Brain microvascular endothelial cell (primary cell): ENCODE measurements around the gene NBAS.

Experiments
- DNase-seq: peaks from one replicate; pipeline ENCODE4 v3.0.0-alpha.2; 2020
- H3K27ac ChIP-seq: fragments of 250-450 bp; sonication (Bioruptor Pico); 2 replicates; pipeline ENCODE4 v1.5.1; 2020; ENCODE audit warnings: mild to moderate bottlenecking, moderate library complexity
- H3K27me3 ChIP-seq: fragments of 250-450 bp; sonication (Bioruptor Pico); replicated peaks from 2 replicates; pipeline ENCODE4 v1.5.1; 2020; ENCODE audit warnings: mild to moderate bottlenecking
- H3K36me3 ChIP-seq: fragments of 250-450 bp; sonication (Bioruptor Pico); replicated peaks from 2 replicates; pipeline ENCODE4 v1.5.1; 2020; ENCODE audit warnings: mild to moderate bottlenecking
- H3K4me3 ChIP-seq: 2 replicates; pipeline ENCODE4 v1.5.1; 2011; ENCODE audit warnings: low read depth, mild to moderate bottlenecking, control low read depth, low read length, moderate library complexity
- in situ Hi-C: cut with HindIII; loops from 2 replicates; pipeline ENCODE4 v1.10.0; 2017; ENCODE audit warnings: low sequenced_read_pairs, low pct_ligation_motif_present
- TF ChIP-seq, protein P1 (sequence below): IDR thresholded peaks from 2 replicates; pipeline ENCODE4 v1.5.1; 2011; ENCODE audit warnings: low read depth, mild to moderate bottlenecking, moderate library complexity, low read length, control low read depth, inconsistent platforms; ENCODE audit errors: missing control alignments

Gene NBAS

DNA sequence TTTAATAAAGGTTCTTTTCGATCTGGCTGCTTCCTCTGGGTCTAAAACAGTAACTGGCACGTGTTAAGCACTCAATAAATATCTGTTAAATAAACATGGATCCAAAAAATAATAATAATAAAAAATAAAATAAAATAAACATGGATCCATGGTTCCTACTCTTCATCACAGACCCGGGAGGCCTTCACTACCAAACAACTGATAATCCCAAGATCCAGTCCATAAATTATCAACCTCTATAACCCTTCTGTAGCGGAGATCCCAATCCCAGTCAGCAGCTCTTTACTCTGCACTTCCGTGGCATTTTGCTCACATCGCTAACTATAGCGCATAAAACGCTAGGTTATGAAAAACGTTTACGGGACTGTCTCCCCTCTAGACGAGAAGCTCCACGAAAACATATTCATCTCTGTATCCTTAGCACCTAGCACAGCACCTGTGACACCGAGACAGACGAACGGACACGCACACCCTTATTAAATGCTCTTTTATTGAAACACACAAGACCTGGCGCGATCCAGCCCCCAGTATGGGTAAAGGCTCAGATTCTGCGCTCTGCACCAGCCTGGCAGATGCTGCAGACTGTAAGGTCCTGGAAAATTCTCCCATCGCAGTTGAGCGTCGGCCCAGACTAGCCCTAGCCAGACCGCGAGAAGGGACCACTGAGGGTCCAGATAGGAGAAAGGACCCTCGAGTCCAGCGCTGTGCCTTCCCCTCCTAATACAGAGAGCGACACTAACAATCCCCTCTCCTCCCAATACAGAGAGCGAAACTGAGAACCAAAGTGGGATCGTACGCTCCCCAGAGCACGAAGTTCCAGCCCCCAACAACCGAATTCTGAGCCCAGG lies 770 bp downstream of the NBAS start:
- Histone ChIP-seq H3K27ac (peak overlapping the region; percentile 87), H3K4me3 (peak overlapping the region; percentile 89), H3K27me3 (no peaks in the 10 kb centered on the region), H3K36me3 (no peaks in the 10 kb centered on the region)
- TF ChIP-seq, protein P1, sequence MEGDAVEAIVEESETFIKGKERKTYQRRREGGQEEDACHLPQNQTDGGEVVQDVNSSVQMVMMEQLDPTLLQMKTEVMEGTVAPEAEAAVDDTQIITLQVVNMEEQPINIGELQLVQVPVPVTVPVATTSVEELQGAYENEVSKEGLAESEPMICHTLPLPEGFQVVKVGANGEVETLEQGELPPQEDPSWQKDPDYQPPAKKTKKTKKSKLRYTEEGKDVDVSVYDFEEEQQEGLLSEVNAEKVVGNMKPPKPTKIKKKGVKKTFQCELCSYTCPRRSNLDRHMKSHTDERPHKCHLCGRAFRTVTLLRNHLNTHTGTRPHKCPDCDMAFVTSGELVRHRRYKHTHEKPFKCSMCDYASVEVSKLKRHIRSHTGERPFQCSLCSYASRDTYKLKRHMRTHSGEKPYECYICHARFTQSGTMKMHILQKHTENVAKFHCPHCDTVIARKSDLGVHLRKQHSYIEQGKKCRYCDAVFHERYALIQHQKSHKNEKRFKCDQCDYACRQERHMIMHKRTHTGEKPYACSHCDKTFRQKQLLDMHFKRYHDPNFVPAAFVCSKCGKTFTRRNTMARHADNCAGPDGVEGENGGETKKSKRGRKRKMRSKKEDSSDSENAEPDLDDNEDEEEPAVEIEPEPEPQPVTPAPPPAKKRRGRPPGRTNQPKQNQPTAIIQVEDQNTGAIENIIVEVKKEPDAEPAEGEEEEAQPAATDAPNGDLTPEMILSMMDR: no peak
- DNase-seq: peak; percentile 50
- in situ Hi-C loops: no loop called here

DNA sequence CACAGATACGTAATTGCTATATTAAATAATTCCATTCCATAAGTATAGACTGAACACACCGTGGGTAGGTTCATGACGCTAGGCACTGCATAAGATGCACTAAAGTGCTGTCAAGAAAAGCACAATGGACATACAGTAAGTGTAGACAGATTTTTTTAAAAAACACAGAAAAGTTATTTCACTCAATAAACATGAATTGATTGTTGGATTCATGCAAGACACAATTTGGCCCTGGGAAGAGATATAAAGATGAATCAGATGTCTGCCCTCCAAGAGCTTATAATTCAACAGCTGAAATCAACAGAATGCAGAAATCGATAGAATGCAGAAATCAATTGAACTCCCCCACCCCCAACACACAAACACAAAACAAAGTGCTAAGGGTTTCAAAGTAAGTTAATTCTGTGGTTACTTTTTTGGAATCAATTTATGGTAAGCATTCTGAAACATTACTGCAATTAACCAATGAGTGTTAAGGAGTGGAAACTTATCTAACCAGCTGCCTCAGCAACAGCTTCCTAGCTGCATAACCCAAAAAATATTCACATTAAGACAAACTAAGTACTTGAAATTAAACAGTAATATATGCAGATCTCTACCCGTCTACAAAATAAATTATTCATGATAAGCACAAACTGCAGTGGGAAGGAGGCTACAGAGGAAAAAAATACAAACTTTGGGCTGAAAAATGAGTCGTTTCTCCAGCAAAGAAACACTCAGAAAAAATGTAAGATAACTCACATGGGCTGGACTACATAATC lies 1.6 kb downstream of the NBAS start:
- Histone ChIP-seq H3K27me3 (no peaks in the 10 kb centered on the region), H3K36me3 (no peaks in the 10 kb centered on the region), H3K27ac (no peak overlapping the region), H3K4me3 (peak overlapping the region; percentile 89)
- DNase-seq: no peak
- TF ChIP-seq, protein P1: no peak
- in situ Hi-C loops: no loop called here

DNA sequence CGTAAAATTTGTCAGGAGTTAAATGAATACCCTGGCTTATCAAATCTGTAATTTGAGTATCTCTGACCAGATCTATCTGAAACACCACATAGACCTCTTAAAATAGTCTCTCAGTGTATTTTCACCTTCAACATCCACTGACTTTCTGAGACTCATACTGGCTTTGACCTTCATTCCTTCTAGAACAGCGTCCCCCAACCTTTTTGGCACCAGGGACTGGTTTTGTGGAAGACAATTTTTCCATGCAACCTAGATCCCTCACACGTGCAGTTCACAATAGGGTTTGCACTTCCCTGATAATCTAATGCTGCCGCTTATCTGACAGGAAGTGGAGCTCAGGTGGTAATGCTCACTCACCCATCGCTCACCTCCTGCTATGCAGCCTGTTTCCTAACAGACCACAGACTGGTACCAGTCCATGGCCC lies 3.2 kb downstream of the NBAS start:
- in situ Hi-C loops: no loop called here
- Histone ChIP-seq H3K27me3 (no peaks in the 10 kb centered on the region), H3K36me3 (no peaks in the 10 kb centered on the region), H3K4me3 (no peak overlapping the region), H3K27ac (no peak overlapping the region)
- DNase-seq: no peak
- TF ChIP-seq, protein P1: no peak

DNA sequence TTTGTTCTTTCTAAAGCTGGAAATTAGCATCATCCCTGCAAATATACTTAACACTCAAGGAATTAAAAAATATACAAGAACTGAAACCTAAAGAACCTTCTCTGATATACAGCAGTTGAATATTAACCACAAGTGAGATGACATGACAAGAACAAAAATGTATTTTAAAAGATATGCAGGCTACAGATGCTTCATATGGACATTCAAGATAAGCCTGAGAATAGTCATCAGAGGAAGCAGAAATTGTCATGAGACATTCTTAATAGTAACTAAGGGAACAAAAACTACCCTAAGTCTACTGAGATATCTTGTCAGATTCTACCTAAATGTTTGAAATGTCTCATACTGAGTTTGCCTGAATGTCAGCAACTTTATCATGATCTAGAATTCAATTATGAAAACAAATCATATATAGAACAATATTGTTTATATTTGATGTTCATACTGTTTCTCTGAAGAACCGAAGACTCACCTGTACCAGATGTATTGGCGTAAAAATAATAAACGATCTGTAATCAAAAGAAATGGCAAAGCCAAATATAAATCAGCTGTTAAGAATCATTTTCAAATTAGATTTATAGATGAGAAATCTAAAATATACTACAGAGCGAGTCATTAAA lies 4.7 kb downstream of the NBAS start:
- no peak overlapping the region for H3K4me3 ChIP-seq
- H3K27ac ChIP-seq: no peak overlapping the region
- TF ChIP-seq, protein P1: no peak
- in situ Hi-C loops: no loop called here
- no peak for DNase-seq
- no peaks in the 10 kb centered on the region for H3K27me3 ChIP-seq
- peaks cover 3% of the 10 kb centered on the region for H3K36me3 ChIP-seq

DNA sequence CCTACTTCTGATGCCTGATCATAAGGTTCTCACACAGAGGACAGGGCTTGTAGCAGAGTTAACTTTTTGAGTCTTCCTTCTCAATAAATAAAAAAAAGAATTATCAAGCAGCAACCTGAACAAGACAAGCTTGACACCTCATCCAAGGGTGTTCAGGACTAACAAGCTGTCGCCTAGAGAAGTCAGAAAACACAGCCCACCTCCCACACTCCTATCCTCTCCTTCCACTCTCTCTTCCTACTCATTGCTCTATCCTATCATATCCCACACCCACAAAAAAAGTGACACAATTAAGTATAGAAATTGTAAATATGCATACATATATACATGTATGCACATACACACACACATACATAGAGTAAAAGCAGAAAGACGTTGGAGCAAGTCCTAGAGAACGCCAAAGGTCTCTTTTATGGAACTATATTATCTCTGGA lies 5.4 kb downstream of the NBAS start:
- in situ Hi-C loops: no loop called here
- TF ChIP-seq, protein P1: no peak
- no peak overlapping the region for H3K27ac ChIP-seq
- no peak for DNase-seq
- peaks cover 4% of the 10 kb centered on the region for H3K36me3 ChIP-seq
- H3K27me3 ChIP-seq: no peaks in the 10 kb centered on the region
- H3K4me3 ChIP-seq: no peak overlapping the region
